Colonic mucosa (tissue), 4 donors: ENCODE measurements around the gene WDR26. TPM values are rescaled to one million over a fixed set of nuclear protein-coding genes. Genes with fewer than 3 reads are reported as not detected.

Source experiments
- DNase-seq: peaks from one replicate; pipeline ENCODE4 v3.0.0-alpha.2; 2020
- H3K27ac ChIP-seq: fragments of 200-600 bp; one replicate; pipeline ENCODE4 v1.8.0; 2021
- H3K27me3 ChIP-seq: fragments of 200-600 bp; one replicate; pipeline ENCODE4 v1.8.0; 2021
- H3K36me3 ChIP-seq: fragments of 200-600 bp; one replicate; pipeline ENCODE4 v1.8.0; 2021
- H3K4me1 ChIP-seq: fragments of 200-600 bp; one replicate; pipeline ENCODE4 v1.8.0; 2021; ENCODE audit warnings: mild to moderate bottlenecking
- H3K4me3 ChIP-seq: fragments of 200-600 bp; one replicate; pipeline ENCODE4 v1.8.0; 2021
- H3K9ac ChIP-seq, 2 donors: one replicate each; pipeline ENCODE4 v1.7.0; 2013; ENCODE audit warnings: control low read depth in 2 of 2, low read depth in 2 of 2, low read length in 2 of 2
- H3K9me3 ChIP-seq: fragments of 200-600 bp; one replicate; pipeline ENCODE4 v1.8.0; 2021
- CTCF ChIP-seq: fragments of 200-600 bp; IDR thresholded peaks from one replicate; pipeline ENCODE4 v1.8.0; 2022; ENCODE audit warnings: antibody characterized with exemption, mild to moderate bottlenecking
- intact Hi-C: fragments of 100-400 bp; cut with DNase I; formaldehyde crosslinking; loops from one replicate; pipeline ENCODE4 v1.14.1; 2022
- total RNA-seq, 2 donors: library from RNA; stranded (reverse); fragmentation: NEBNext Ultra II Directional in 1 of 2; extraction: Animal tissue kit (Norgen Biotek cat#: 25700) in 1 of 2; gene quantifications; one replicate each; pipeline ENCODE4 v1.2.1, GENCODE V29; 2021
- donor health status: healthy.
- donor health status: DM: no; HTN: no; CAD: no.
- donor health status: DM: no; HTN: no; CAD: no.

Gene WDR26
- total RNA-seq, 2 donors from 2014 or later: 53.5 to 78.4 TPM

GRCh38 chr1:224466154-224466553, 31.6 kb upstream of the WDR26 start:
- Histone ChIP-seq H3K27me3 (no peaks in the 10 kb centered on the region), H3K4me1 (no peaks in the 10 kb centered on the region), H3K4me3 (no peak overlapping the region), H3K9ac (no peak overlapping the region), H3K9me3 (no peaks in the 10 kb centered on the region), H3K36me3 (no peaks in the 10 kb centered on the region), H3K27ac (no peak overlapping the region)
- intact Hi-C loops: no loop called here
- no peak for TF ChIP-seq CTCF
- DNase-seq: no peak

- no peaks in the 10 kb centered on the region for H3K36me3 ChIP-seq
- no peaks in the 10 kb centered on the region for H3K9me3 ChIP-seq
- no peak overlapping the region for H3K9ac ChIP-seq
- no peaks in the 10 kb centered on the region for H3K27me3 ChIP-seq
- peaks cover 5% of the 10 kb centered on the region for H3K4me1 ChIP-seq
- DNase-seq: no peak
- intact Hi-C loops: loop anchor here (5.0 kb wide), 1 partner anchor 343 kb away; no protein-coding TSS in a partner anchor
- H3K4me3 ChIP-seq: no peak overlapping the region
- no peak for TF ChIP-seq CTCF
- peak overlapping the region; percentile 12 for H3K27ac ChIP-seq
These were observed 25.4 kb upstream of the WDR26 start for GRCh38 chr1:224459966-224460365.

GRCh38 chr1:224458996-224459395, 24.4 kb upstream of the WDR26 start:
- Histone ChIP-seq H3K27me3 (no peaks in the 10 kb centered on the region), H3K36me3 (no peaks in the 10 kb centered on the region), H3K27ac (peak overlapping the region; percentile 12), H3K9me3 (no peaks in the 10 kb centered on the region), H3K4me3 (no peak overlapping the region), H3K9ac (peak overlapping the region in 1 of 2 donors; percentile 9), H3K4me1 (peaks cover 5% of the 10 kb centered on the region)
- peak; percentile 24 for DNase-seq
- intact Hi-C loops: loop anchor here (5.0 kb wide), 1 partner anchor 342 kb away; no protein-coding TSS in a partner anchor
- TF ChIP-seq CTCF: no peak

GRCh38 chr1:224458296-224458695, 23.7 kb upstream of the WDR26 start:
- Histone ChIP-seq H3K27ac (no peak overlapping the region), H3K9me3 (no peaks in the 10 kb centered on the region), H3K27me3 (no peaks in the 10 kb centered on the region), H3K4me3 (no peak overlapping the region), H3K9ac (no peak overlapping the region), H3K4me1 (peaks cover 5% of the 10 kb centered on the region), H3K36me3 (no peaks in the 10 kb centered on the region)
- no peak for TF ChIP-seq CTCF
- no peak for DNase-seq
- intact Hi-C loops: loop anchor here (5.0 kb wide), 1 partner anchor 341 kb away; no protein-coding TSS in a partner anchor

GRCh38 chr1:224457782-224458144, 23.2 kb upstream of the WDR26 start:
- Histone ChIP-seq H3K4me1 (peaks cover 5% of the 10 kb centered on the region), H3K36me3 (no peaks in the 10 kb centered on the region), H3K27ac (peak overlapping the region; percentile 65), H3K9me3 (no peaks in the 10 kb centered on the region), H3K4me3 (no peak overlapping the region), H3K27me3 (no peaks in the 10 kb centered on the region), H3K9ac (no peak overlapping the region)
- no peak for TF ChIP-seq CTCF
- intact Hi-C loops: loop anchor here (5.0 kb wide), 1 partner anchor 340 kb away; no protein-coding TSS in a partner anchor
- DNase-seq: no peak
